Endometrial microvascular endothelial cells (primary cell): ENCODE results near the gene CRB2. TPM values are rescaled to one million over a fixed set of nuclear protein-coding genes. Genes with fewer than 3 reads are reported as not detected.
"Not testable (repeated sequence)": the region's sequence is repeated elsewhere in the genome, so short reads cannot be mapped to it uniquely, and the experiment has no call there.

ENCODE experiments used
- in situ Hi-C: cut with HindIII; loops from 2 replicates; pipeline ENCODE4 v1.10.0; 2017; ENCODE audit warnings: low sequenced_read_pairs, low pct_unique_long_range_greater_than_20kb; ENCODE audit errors: inconsistent ontology term
- total RNA-seq: library from RNA; depleted of rRNA; stranded (reverse); fragments of >200 nt; gene quantifications from one replicate; pipeline ENCODE4 v1.2.3, GENCODE V29; 2015; ENCODE audit errors: inconsistent ontology term

The CRB2 gene
- total RNA-seq, 1 donor from 2014 or later = not detected

- in situ Hi-C loops = no loop called here
These were observed 36.8 kb downstream of the CRB2 start for GRCh38 chr9:123392802-123393201.

GRCh38 chr9:123394291-123395235 lies 38.6 kb downstream of the CRB2 start:
- in situ Hi-C loops = no loop called here

GRCh38 chr9:123395276-123395688 lies 39.3 kb downstream of the CRB2 start:
- in situ Hi-C loops = no loop called here

- in situ Hi-C loops = no loop called here
These were observed 39.9 kb downstream of the CRB2 start for GRCh38 chr9:123395689-123396511.

GRCh38 chr9:123397975-123398374 lies 42.0 kb downstream of the CRB2 start:
- in situ Hi-C loops = no loop called here

GRCh38 chr9:123398938-123399337 lies 42.9 kb downstream of the CRB2 start:
- in situ Hi-C loops = not testable (repeated sequence)

GRCh38 chr9:123399803-123400378 lies 43.9 kb downstream of the CRB2 start:
- in situ Hi-C loops = no loop called here

- in situ Hi-C loops = no loop called here
These were observed 45.0 kb downstream of the CRB2 start for GRCh38 chr9:123400926-123401503.

GRCh38 chr9:123401879-123402513 lies 46.0 kb downstream of the CRB2 start:
- in situ Hi-C loops = no loop called here

- in situ Hi-C loops = no loop called here
These were observed 47.0 kb downstream of the CRB2 start for GRCh38 chr9:123402981-123403509.

GRCh38 chr9:123406016-123406415 lies 50.0 kb downstream of the CRB2 start:
- in situ Hi-C loops = no loop called here

GRCh38 chr9:123406691-123407216 lies 50.8 kb downstream of the CRB2 start:
- in situ Hi-C loops = no loop called here

- in situ Hi-C loops = no loop called here
These were observed 51.3 kb downstream of the CRB2 start for GRCh38 chr9:123407217-123407851.

GRCh38 chr9:123408313-123409262 lies 52.6 kb downstream of the CRB2 start:
- in situ Hi-C loops = no loop called here

GRCh38 chr9:123410281-123410910 lies 54.4 kb downstream of the CRB2 start:
- in situ Hi-C loops = no loop called here

GRCh38 chr9:123411191-123411590 lies 55.2 kb downstream of the CRB2 start:
- in situ Hi-C loops = no loop called here
